Measurements from ENCODE around the gene TBL1X.

TBL1X gene

GRCh38 chrX:9634551-9634950 lies 169.7 kb downstream of the TBL1X start:
- DNase-seq (ENCODE audit: low read depth, low spot score): no peak
- H3K4me3 ChIP-seq (ENCODE audit: low read depth, low read length): no peak overlapping the region
- in situ Hi-C loops (cut with HindIII; ENCODE audit: low sequenced_read_pairs): no loop called here
- TF ChIP-seq CTCF (IDR thresholded peaks at IDR 0.05; ENCODE audit: low read depth, low read length): no peak

GRCh38 chrX:9635368-9635767 lies 170.5 kb downstream of the TBL1X start:
- H3K4me3 ChIP-seq (ENCODE audit: low read depth, low read length): no peak overlapping the region
- DNase-seq (ENCODE audit: low read depth, low spot score): no peak
- no peak for TF ChIP-seq CTCF (IDR thresholded peaks at IDR 0.05; ENCODE audit: low read depth, low read length)
- in situ Hi-C loops (cut with HindIII; ENCODE audit: low sequenced_read_pairs): no loop called here

GRCh38 chrX:9635803-9636202 lies 170.9 kb downstream of the TBL1X start:
- H3K4me3 ChIP-seq (ENCODE audit: low read depth, low read length): no peak overlapping the region
- DNase-seq (ENCODE audit: low read depth, low spot score): no peak
- no peak for TF ChIP-seq CTCF (IDR thresholded peaks at IDR 0.05; ENCODE audit: low read depth, low read length)
- in situ Hi-C loops (cut with HindIII; ENCODE audit: low sequenced_read_pairs): no loop called here

GRCh38 chrX:9638871-9639270 lies 174.0 kb downstream of the TBL1X start:
- in situ Hi-C loops (cut with HindIII; ENCODE audit: low sequenced_read_pairs): no loop called here

GRCh38 chrX:9642270-9642995 lies 177.6 kb downstream of the TBL1X start:
- TF ChIP-seq CTCF (IDR thresholded peaks at IDR 0.05; ENCODE audit: low read depth, low read length): no peak
- no peak overlapping the region for H3K4me3 ChIP-seq (ENCODE audit: low read depth, low read length)
- in situ Hi-C loops (cut with HindIII; ENCODE audit: low sequenced_read_pairs): no loop called here
- no peak for DNase-seq (ENCODE audit: low read depth, low spot score)

More at GRCh38 chrX:9638871-9639270, 174.0 kb downstream of the TBL1X start:
- H3K4me3 ChIP-seq (ENCODE audit: low read depth, low read length): no peak overlapping the region
- no peak for TF ChIP-seq CTCF (IDR thresholded peaks at IDR 0.05; ENCODE audit: low read depth, low read length)
- DNase-seq (ENCODE audit: low read depth, low spot score): no peak

GRCh38 chrX:9643807-9644206 lies 178.9 kb downstream of the TBL1X start:
- TF ChIP-seq CTCF (IDR thresholded peaks at IDR 0.05; ENCODE audit: low read depth, low read length): no peak
- DNase-seq (ENCODE audit: low read depth, low spot score): no peak
- no peak overlapping the region for H3K4me3 ChIP-seq (ENCODE audit: low read depth, low read length)
- in situ Hi-C loops (cut with HindIII; ENCODE audit: low sequenced_read_pairs): no loop called here

Data from astrocyte of the spinal cord (primary cell).